HUES64 (cell line): Measurements from ENCODE around the gene LMLN.
A peak's percentile ranks its signal among the peaks of the same experiment; 100 is the strongest.

Experiments
- H3K27ac ChIP-seq: 2 replicates; pipeline ENCODE4 v1.7.0; 2013; ENCODE audit warnings: low read depth, low read length, inconsistent platforms
- H3K27me3 ChIP-seq: 2 replicates; pipeline ENCODE4 v1.6.1; 2013; ENCODE audit warnings: mild to moderate bottlenecking, low read length; ENCODE audit not compliant: insufficient read depth
- H3K36me3 ChIP-seq: 2 replicates; pipeline ENCODE4 v1.6.1; 2013; ENCODE audit warnings: mild to moderate bottlenecking, low read length; ENCODE audit not compliant: insufficient read depth
- H3K4me1 ChIP-seq: 2 replicates; pipeline ENCODE4 v1.6.1; 2013; ENCODE audit warnings: mild to moderate bottlenecking, low read length, moderate library complexity; ENCODE audit not compliant: insufficient read depth
- H3K4me3 ChIP-seq: 2 replicates; pipeline ENCODE4 v1.5.1; 2013; ENCODE audit warnings: mild to moderate bottlenecking, low read length, moderate library complexity
- H3K9ac ChIP-seq: 2 replicates; pipeline ENCODE4 v1.6.1; 2013; ENCODE audit warnings: mild to moderate bottlenecking, low read depth, low read length
- H3K9me3 ChIP-seq: 2 replicates; pipeline ENCODE4 v1.6.1; 2013; ENCODE audit warnings: low read depth, low read length; ENCODE audit not compliant: insufficient read depth
- WGBS: fragments of 150-250, 120-280 bp; methylation state at CpG from one replicate; pipeline ENCODE4 v1.1.7; 2013; ENCODE audit warnings: missing lambda C conversion rate; 5-methylcytosine and 5-hydroxymethylcytosine counted together

LMLN gene

GRCh38 chr3:198061119-198062067, 101.4 kb downstream of the LMLN start:
- 100% methylated on average over 1 of the region's 1 CpG for WGBS
- H3K4me3 ChIP-seq: no peak overlapping the region
- peaks cover 5% of the 10 kb centered on the region; the same call in 1 of the 2 replicates for H3K27me3 ChIP-seq

DNA sequence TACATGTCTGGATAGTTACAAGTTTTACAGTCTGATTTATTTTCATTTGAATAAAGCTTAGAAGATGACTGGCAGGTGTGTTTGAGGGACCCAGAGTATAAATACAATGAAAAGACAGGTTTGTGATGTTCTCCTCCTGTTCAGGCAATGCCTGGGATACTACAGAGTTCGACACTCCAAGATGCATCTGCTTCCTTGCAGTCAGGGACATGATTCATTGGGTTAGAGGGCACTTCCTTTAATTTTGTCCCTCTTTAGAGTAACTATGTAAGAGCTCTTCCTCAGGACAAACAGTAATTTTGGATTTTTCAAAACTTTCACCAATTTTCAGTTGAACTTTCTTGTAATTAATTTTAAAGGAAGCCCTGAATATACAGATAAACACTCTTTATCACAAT, 102.0 kb downstream of the LMLN start:
- Histone ChIP-seq H3K4me3 (no peak overlapping the region), H3K9ac (no peak overlapping the region), H3K27me3 (peaks cover 5% of the 10 kb centered on the region; the same call in 1 of the 2 replicates), H3K27ac (no peak overlapping the region), H3K4me1 (no peaks in the 10 kb centered on the region), H3K36me3 (no peaks in the 10 kb centered on the region), H3K9me3 (peaks cover 19% of the 10 kb centered on the region)
- 80% methylated on average over 1 of the region's 1 CpG for WGBS

More at GRCh38 chr3:198061119-198062067, 101.4 kb downstream of the LMLN start:
- Histone ChIP-seq H3K9ac (no peak overlapping the region), H3K27ac (no peak overlapping the region), H3K9me3 (peaks cover 18% of the 10 kb centered on the region; the same call in 1 of the 2 replicates), H3K4me1 (no peaks in the 10 kb centered on the region), H3K36me3 (no peaks in the 10 kb centered on the region)

DNA sequence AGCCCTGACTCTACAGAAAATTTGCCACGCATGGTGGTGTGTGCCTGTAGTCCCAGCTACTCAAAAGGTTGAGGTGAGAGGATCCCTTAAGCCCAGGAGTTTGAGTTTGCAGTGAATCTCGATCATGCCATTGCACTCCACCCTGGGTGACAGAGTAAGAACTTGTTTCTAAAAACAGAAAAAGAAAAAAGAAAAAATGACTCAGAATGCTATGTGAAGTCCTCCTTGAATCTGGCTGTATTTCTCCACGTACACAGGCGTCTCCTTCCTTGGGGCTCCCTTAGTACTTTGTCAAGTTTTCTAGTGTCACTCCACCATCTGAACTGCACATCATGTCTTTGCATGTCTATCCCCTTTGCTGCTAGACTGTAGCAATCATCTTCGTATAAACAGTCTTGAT, 104.4 kb downstream of the LMLN start:
- H3K36me3 ChIP-seq: no peaks in the 10 kb centered on the region
- WGBS: 88% methylated on average over 5 of the region's 5 CpGs
- 0 out of 2 replicates have a peak, but pooled peaks cover 7% of the 10 kb centered on the region for H3K4me1 ChIP-seq
- peaks cover 7% of the 10 kb centered on the region; the same call in 1 of the 2 replicates for H3K9me3 ChIP-seq
- H3K27ac ChIP-seq: no peak overlapping the region
- H3K27me3 ChIP-seq: no peaks in the 10 kb centered on the region; the same call in 1 of the 2 replicates
- no peak overlapping the region for H3K4me3 ChIP-seq
- H3K9ac ChIP-seq: no peak overlapping the region

GRCh38 chr3:198065897-198066296, 105.9 kb downstream of the LMLN start:
- Histone ChIP-seq H3K27me3 (no peaks in the 10 kb centered on the region; the same call in 1 of the 2 replicates), H3K9me3 (peaks cover 4% of the 10 kb centered on the region; the same call in 1 of the 2 replicates), H3K9ac (no peak overlapping the region), H3K4me3 (no peak overlapping the region), H3K27ac (no peak overlapping the region), H3K36me3 (no peaks in the 10 kb centered on the region), H3K4me1 (0 out of 2 replicates have a peak, but pooled peaks cover 7% of the 10 kb centered on the region)
- WGBS: 90% methylated on average over 2 of the region's 2 CpGs

GRCh38 chr3:198067416-198067815, 107.4 kb downstream of the LMLN start:
- peaks cover 11% of the 10 kb centered on the region for H3K9me3 ChIP-seq
- no peaks in the 10 kb centered on the region for H3K27me3 ChIP-seq
- H3K4me3 ChIP-seq: no peak overlapping the region
- H3K9ac ChIP-seq: no peak overlapping the region
- peaks cover 10% of the 10 kb centered on the region; the same call in 1 of the 2 replicates for H3K4me1 ChIP-seq
- H3K36me3 ChIP-seq: no peaks in the 10 kb centered on the region
- 89% methylated on average over 2 of the region's 2 CpGs for WGBS
- H3K27ac ChIP-seq: no peak overlapping the region

- Histone ChIP-seq H3K9ac (no peak overlapping the region), H3K4me1 (peaks cover 10% of the 10 kb centered on the region; the same call in 1 of the 2 replicates), H3K36me3 (no peaks in the 10 kb centered on the region), H3K4me3 (no peak overlapping the region), H3K27me3 (peaks cover 28% of the 10 kb centered on the region), H3K9me3 (peaks cover 17% of the 10 kb centered on the region), H3K27ac (no peak overlapping the region)
- WGBS: 89% methylated on average over 5 of the region's 5 CpGs
These were observed 110.9 kb downstream of the LMLN start for GRCh38 chr3:198070871-198071270.

DNA sequence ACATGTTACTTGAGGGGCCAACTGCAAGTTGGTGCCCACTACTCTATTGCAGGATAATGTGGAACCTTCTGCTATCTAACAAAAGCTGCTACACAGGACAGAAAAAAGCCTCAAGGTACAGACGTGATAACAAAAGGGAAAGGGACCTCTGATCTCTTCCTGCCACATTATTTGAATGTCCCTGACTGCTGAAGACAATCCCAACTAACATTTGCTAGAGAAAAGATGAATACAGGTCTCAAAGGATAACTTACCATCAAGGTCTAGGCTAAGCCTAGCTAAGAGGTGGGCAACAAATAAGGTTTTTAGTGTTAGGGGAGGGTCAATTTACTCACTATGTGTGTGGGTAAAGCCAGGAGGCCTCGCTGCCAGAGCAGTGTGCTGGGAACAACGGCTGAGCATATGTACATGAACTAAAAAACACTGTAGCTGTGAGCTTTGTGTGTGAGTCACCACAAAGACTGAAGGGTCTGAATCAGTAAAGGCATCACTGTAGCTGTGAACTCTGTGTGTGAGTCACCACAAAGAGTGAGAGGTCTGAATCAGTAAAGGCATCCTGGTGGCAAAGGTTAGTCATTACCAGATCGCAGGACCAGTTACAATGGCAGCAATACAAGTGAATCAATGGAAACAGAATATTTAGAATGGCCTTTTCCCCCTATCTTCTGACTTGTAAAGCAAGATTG, 111.7 kb downstream of the LMLN start:
- H3K36me3 ChIP-seq: no peaks in the 10 kb centered on the region
- H3K9me3 ChIP-seq: peaks cover 17% of the 10 kb centered on the region
- WGBS: 44% methylated on average over 4 of the region's 4 CpGs
- peaks cover 10% of the 10 kb centered on the region; the same call in 1 of the 2 replicates for H3K4me1 ChIP-seq
- no peak overlapping the region for H3K27ac ChIP-seq
- H3K27me3 ChIP-seq: peaks cover 37% of the 10 kb centered on the region
- H3K9ac ChIP-seq: no peak overlapping the region
- H3K4me3 ChIP-seq: no peak overlapping the region

- no peaks in the 10 kb centered on the region for H3K36me3 ChIP-seq
- no peak overlapping the region for H3K4me3 ChIP-seq
- H3K4me1 ChIP-seq: peaks cover under 1% of the 10 kb centered on the region; the same call in 1 of the 2 replicates
- 78% methylated on average over 8 of the region's 8 CpGs for WGBS
- no peak overlapping the region for H3K9ac ChIP-seq
- peaks cover 85% of the 10 kb centered on the region for H3K27me3 ChIP-seq
- no peak overlapping the region for H3K27ac ChIP-seq
- peaks cover 22% of the 10 kb centered on the region for H3K9me3 ChIP-seq
These were observed 116.8 kb downstream of the LMLN start for GRCh38 chr3:198076722-198077308.

- Histone ChIP-seq H3K9me3 (peaks cover 29% of the 10 kb centered on the region), H3K9ac (no peak overlapping the region), H3K36me3 (no peaks in the 10 kb centered on the region), H3K4me1 (no peaks in the 10 kb centered on the region), H3K27ac (no peak overlapping the region), H3K4me3 (peak overlapping the region; percentile 52), H3K27me3 (peaks cover 89% of the 10 kb centered on the region)
- WGBS: 40% methylated on average over 47 of the region's 47 CpGs
These were observed 119.9 kb downstream of the LMLN start for GRCh38 chr3:198079771-198080520.

DNA sequence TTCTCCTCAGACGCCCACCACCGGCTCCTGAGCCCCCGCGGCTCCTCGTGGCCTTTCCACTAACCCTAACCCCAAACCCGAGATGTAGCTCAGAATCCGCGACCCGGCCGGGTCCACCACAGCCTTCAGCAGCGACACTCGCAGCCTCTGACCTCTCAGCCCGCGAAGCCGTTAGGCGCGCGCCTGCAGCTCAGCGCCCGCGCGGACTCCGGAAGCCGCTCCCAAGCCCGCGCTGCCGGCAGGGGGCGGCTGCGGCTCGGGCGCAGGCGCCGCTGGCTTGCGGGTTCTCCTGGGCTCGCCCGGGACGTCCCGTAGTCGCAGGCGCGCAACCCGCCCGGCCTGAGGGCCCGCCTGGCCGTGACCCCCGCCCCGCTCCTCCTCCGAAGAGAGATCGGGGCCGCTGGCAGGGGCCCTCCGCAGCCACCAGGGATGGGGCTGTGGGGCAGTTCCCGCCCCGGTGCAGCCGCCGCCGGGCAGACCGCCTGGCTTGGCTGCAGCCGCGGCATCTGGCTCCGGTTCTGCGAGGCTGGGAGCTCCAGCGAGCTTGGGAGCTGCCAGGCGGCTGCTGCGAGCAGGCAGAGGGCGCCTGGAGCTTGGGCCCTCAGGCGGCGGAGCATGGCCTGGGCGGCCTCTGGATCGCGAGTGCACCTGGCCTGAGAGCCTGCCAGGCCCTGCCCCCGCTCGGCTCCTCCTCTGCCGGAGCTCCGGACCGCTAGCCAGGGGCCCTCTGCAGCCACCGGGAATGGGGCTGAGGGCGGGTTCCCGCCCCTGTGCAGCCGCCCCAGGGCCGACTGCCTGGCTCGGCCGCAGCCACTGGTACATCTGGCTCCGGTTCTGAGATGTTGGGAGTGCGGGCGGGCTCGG, 120.7 kb downstream of the LMLN start:
- WGBS: 34% methylated on average over 86 of the region's 86 CpGs
- no peaks in the 10 kb centered on the region for H3K36me3 ChIP-seq
- H3K27ac ChIP-seq: no peak overlapping the region
- peak overlapping the region; percentile 52 for H3K4me3 ChIP-seq
- H3K27me3 ChIP-seq: peaks cover 89% of the 10 kb centered on the region
- H3K4me1 ChIP-seq: no peaks in the 10 kb centered on the region
- peak overlapping the region; percentile 69 for H3K9ac ChIP-seq
- peaks cover 29% of the 10 kb centered on the region for H3K9me3 ChIP-seq
